MCF 10A (cell line): ENCODE data around the gene SNTA1. TPM values are rescaled to one million over a fixed set of nuclear protein-coding genes. Genes with fewer than 3 reads are reported as not detected.

Source experiments
- BruUV-seq: library from RNA; stranded (reverse); fragments of 400-500 nt; replicated peaks from 2 replicates; lab custom pipeline; 2021; lab: Mats Ljungman, UMichigan
- CTCF ChIA-PET: fragments of 300-600 bp; sonication (Branson Sonifier 250); formaldehyde crosslinking; extraction: SDS; loops from one replicate; lab custom pipeline; 2021; ENCODE audit warnings: antibody characterized with exemption, inconsistent platforms; lab: Yijun Ruan, JAX
- POLR2A ChIA-PET: fragments of 300-600, 350-650 bp; sonication (Branson Sonifier 250); formaldehyde crosslinking; extraction: SDS; loops from one replicate; lab custom pipeline; 2020; ENCODE audit warnings: antibody characterized with exemption, inconsistent platforms; lab: Yijun Ruan, JAX
- DNase-seq: peaks from one replicate; pipeline ENCODE4 v3.0.0-alpha.2; 2018; ENCODE audit not compliant: unreplicated experiment
- H3K27ac Mint-ChIP-seq: one replicate; pipeline ENCODE4 v1.8.0; 2022; ENCODE audit warnings: mild to moderate bottlenecking, low read depth, mixed read lengths; ENCODE audit not compliant: unreplicated experiment
- H3K27me3 Mint-ChIP-seq: one replicate; pipeline ENCODE4 v1.8.0; 2022; ENCODE audit warnings: mixed read lengths; ENCODE audit not compliant: insufficient read depth, unreplicated experiment
- H3K36me3 Mint-ChIP-seq: one replicate; pipeline ENCODE4 v1.8.0; 2022; ENCODE audit warnings: mild to moderate bottlenecking, moderate library complexity, mixed read lengths; ENCODE audit not compliant: insufficient read depth, unreplicated experiment
- H3K4me1 Mint-ChIP-seq: one replicate; pipeline ENCODE4 v1.8.0; 2022; ENCODE audit warnings: mixed read lengths; ENCODE audit not compliant: insufficient read depth, unreplicated experiment
- H3K4me3 Mint-ChIP-seq: one replicate; pipeline ENCODE4 v1.8.0; 2022; ENCODE audit warnings: mild to moderate bottlenecking, moderate library complexity, mixed read lengths; ENCODE audit not compliant: unreplicated experiment
- H3K9me3 Mint-ChIP-seq: one replicate; pipeline ENCODE4 v1.8.0; 2022; ENCODE audit warnings: mixed read lengths; ENCODE audit not compliant: unreplicated experiment
- intact Hi-C: fragments of 100-400 bp; cut with micrococcal nuclease; formaldehyde crosslinking; loops from 2 replicates; pipeline ENCODE4 v1.14.1; 2022
- total RNA-seq: library from RNA; stranded (reverse); gene quantifications from 2 replicates; pipeline ENCODE4 v1.2.3, GENCODE V29; 2022
- TF ChIP-seq, protein P1 (sequence below): fragments of 200-600 bp; IDR thresholded peaks from one replicate; pipeline ENCODE4 v1.8.0; 2022; ENCODE audit warnings: antibody characterized with exemption, mild to moderate bottlenecking; ENCODE audit not compliant: unreplicated experiment

Gene SNTA1
- total RNA-seq, 1 experiment from 2014 or later = 1.4 TPM

DNA sequence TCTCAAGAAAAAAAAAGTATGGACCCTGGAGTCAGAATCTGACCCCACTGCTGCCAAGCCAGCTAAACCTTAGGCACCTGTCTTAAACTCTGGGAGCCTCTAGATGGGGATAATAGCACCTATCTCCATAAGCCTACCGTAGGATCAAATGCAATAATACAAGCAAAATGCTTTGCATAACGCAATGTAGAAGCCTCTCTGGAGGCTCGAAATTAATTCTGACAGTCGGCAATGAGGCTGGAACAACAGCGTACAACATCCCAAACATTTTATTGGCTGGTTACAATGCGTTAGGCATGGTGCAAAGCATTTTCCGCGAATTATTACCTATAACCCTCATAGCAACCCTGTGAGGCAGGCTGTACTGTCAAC is 42.8 kb downstream of the SNTA1 start:
- TSS peak; percentile 57 for BruUV-seq
- ChIA-PET POLR2A (interaction anchor here (0.6 to 3.1 kb wide), 26 partner anchors 9 to 1847 kb away, joined by 3 to 29 read pairs (median 4); partner anchors contain the start of genes ACTL10, CBFA2T2, EIF2S2 and SNTA1), CTCF (interaction anchor here (0.5 to 1.8 kb wide), 9 partner anchors 15 to 1833 kb away, joined by 3 to 7 read pairs (median 3); partner anchors contain the start of gene ACTL10)
- Mint-ChIP-seq H3K4me3 (peak overlapping the region; percentile 96), H3K27me3 (no peaks in the 10 kb centered on the region), H3K27ac (peak overlapping the region; percentile 89), H3K9me3 (no peaks in the 10 kb centered on the region), H3K4me1 (peaks cover 17% of the 10 kb centered on the region), H3K36me3 (peaks cover 18% of the 10 kb centered on the region)
- intact Hi-C loops = loop anchor here (5.0 kb wide), 1 partner anchor 267 kb away; the partner anchor contains the start of gene ACTL10
- DNase-seq = peak; percentile 37
- TF ChIP-seq, protein P1, sequence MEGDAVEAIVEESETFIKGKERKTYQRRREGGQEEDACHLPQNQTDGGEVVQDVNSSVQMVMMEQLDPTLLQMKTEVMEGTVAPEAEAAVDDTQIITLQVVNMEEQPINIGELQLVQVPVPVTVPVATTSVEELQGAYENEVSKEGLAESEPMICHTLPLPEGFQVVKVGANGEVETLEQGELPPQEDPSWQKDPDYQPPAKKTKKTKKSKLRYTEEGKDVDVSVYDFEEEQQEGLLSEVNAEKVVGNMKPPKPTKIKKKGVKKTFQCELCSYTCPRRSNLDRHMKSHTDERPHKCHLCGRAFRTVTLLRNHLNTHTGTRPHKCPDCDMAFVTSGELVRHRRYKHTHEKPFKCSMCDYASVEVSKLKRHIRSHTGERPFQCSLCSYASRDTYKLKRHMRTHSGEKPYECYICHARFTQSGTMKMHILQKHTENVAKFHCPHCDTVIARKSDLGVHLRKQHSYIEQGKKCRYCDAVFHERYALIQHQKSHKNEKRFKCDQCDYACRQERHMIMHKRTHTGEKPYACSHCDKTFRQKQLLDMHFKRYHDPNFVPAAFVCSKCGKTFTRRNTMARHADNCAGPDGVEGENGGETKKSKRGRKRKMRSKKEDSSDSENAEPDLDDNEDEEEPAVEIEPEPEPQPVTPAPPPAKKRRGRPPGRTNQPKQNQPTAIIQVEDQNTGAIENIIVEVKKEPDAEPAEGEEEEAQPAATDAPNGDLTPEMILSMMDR = peak; percentile 10

DNA sequence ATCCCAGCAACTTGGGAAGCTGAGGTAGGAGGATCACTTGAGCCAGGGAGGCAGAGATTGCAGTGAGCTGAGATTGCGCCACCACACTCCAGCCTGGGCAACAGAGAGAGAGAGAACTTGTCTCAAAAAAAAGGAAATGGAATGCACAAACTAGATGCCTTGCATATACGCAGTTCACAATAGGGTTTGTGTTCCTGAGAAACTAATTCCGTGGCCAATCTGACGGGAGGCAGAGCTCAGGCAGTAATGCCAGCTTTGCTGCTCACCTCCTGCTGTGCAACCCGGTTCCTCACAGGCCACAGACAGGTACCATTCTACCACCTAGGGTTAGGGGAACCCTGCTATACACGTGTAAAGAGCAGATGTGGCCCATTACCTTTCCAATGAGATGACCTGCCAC is 43.6 kb downstream of the SNTA1 start:
- Mint-ChIP-seq H3K27ac (no peak overlapping the region), H3K9me3 (no peaks in the 10 kb centered on the region), H3K4me1 (peaks cover 17% of the 10 kb centered on the region), H3K27me3 (no peaks in the 10 kb centered on the region), H3K4me3 (peak overlapping the region; percentile 96), H3K36me3 (peaks cover 24% of the 10 kb centered on the region)
- intact Hi-C loops = loop anchor here (5.0 kb wide), 1 partner anchor 267 kb away; the partner anchor contains the start of gene ACTL10
- ChIA-PET CTCF (interaction anchor here (0.6 to 1.5 kb wide), 9 partner anchors 9 to 709 kb away, joined by 3 to 7 read pairs (median 3); no protein-coding TSS in a partner anchor), POLR2A (interaction anchor here (0.6 to 3.1 kb wide), 12 partner anchors 8 to 1846 kb away, joined by 3 to 29 read pairs (median 4); partner anchors contain the start of genes ACTL10 and CBFA2T2)
- BruUV-seq = no TSS peak
- TF ChIP-seq, protein P1 = no peak
- DNase-seq = no peak

DNA sequence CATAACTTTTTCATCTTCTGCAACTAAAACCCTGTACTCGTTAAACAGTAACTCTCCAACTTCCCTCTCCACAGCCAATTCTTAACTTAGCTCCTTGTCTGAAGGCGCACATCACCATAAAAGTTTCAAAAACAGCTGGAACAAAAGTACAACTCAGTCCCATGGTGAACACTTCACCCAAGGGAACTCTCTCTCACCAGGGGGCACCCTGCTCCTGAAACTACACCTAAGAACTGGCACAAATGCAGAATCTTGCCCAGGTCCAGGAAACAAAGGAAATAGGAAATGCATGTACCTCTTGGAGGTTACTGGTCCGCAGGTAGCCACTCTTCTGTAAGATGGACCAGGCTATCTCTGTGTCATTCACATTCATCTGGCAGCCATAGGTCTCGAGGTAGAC is 48.8 kb downstream of the SNTA1 start:
- Mint-ChIP-seq H3K36me3 (peaks cover 74% of the 10 kb centered on the region), H3K4me1 (no peaks in the 10 kb centered on the region)

DNA sequence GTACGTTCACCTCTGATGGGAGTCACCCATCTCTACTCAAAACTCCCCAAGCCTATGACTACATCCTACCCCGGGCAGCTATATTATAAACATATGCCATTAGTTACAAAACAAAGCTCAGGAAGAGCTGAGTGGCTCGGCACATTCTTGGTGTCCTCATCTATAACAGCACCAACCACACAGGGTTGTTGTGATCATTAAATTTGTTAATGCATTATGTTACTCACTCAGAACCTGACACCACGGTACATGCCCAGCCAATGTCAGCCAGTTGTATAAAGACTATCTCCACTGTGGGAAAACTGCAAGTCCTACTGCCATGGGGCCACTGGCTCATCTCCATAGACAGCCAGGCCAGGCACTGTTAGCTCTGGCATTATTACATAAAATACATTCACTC is 50.0 kb downstream of the SNTA1 start:
- Mint-ChIP-seq H3K4me3 (no peak overlapping the region), H3K36me3 (peaks cover 76% of the 10 kb centered on the region), H3K4me1 (no peaks in the 10 kb centered on the region), H3K27ac (no peak overlapping the region), H3K27me3 (no peaks in the 10 kb centered on the region), H3K9me3 (no peaks in the 10 kb centered on the region)
- intact Hi-C loops = no loop called here
- ChIA-PET CTCF (interaction anchor here (0.6 to 1.3 kb wide), 3 partner anchors 273 to 706 kb away, joined by 3 to 4 read pairs (median 3); no protein-coding TSS in a partner anchor), POLR2A (no interaction called here)
- TF ChIP-seq, protein P1 = no peak
- no TSS peak for BruUV-seq
- no peak for DNase-seq

More for the DNA sequence above, 48.8 kb downstream of the SNTA1 start:
- Mint-ChIP-seq H3K27me3 (no peaks in the 10 kb centered on the region), H3K27ac (no peak overlapping the region), H3K4me3 (no peak overlapping the region), H3K9me3 (no peaks in the 10 kb centered on the region)
- TF ChIP-seq, protein P1 = no peak
- ChIA-PET CTCF (interaction anchor here (0.6 to 0.7 kb wide), 3 partner anchors 18 to 275 kb away, joined by 3 to 5 read pairs (median 3); no protein-coding TSS in a partner anchor), POLR2A (no interaction called here)
- no peak for DNase-seq
- no TSS peak for BruUV-seq
- intact Hi-C loops = no loop called here
